Stimulated activated CD8-positive, alpha-beta memory T cell treated with anti-CD3 and anti-CD28 coated beads, Interleukin-15, amount 100 ng/mL, for 48 hours (primary cell): ENCODE results near the gene VPS13D.
"Not testable (repeated sequence)": the region's sequence is repeated elsewhere in the genome, so short reads cannot be mapped to it uniquely, and the experiment has no call there.

ENCODE experiments used
- DNase-seq, 2 donors: peaks; one replicate each; pipeline ENCODE4 v3.0.0-alpha.2; 2020; ENCODE audit warnings: low read depth in 2 of 2

Gene VPS13D

GRCh38 chr1:12469493-12469892 is 239.7 kb downstream of the VPS13D start:
- DNase-seq = no peak

- DNase-seq = no peak
These were observed 240.2 kb downstream of the VPS13D start for GRCh38 chr1:12469990-12470389.

- not testable (repeated sequence) for DNase-seq
These were observed 241.1 kb downstream of the VPS13D start for GRCh38 chr1:12470916-12471315.

- no peak for DNase-seq
These were observed 242.4 kb downstream of the VPS13D start for GRCh38 chr1:12472156-12472797.

- peak; percentile 77 to 78 for DNase-seq
These were observed 243.1 kb downstream of the VPS13D start for GRCh38 chr1:12472798-12473551.

GRCh38 chr1:12473596-12474362 is 243.9 kb downstream of the VPS13D start:
- no peak for DNase-seq

GRCh38 chr1:12475101-12475500 is 245.3 kb downstream of the VPS13D start:
- DNase-seq = no peak

GRCh38 chr1:12475530-12475934 is 245.7 kb downstream of the VPS13D start:
- no peak for DNase-seq

GRCh38 chr1:12475947-12476346 is 246.1 kb downstream of the VPS13D start:
- no peak for DNase-seq

GRCh38 chr1:12477314-12477713 is 247.5 kb downstream of the VPS13D start:
- no peak for DNase-seq

GRCh38 chr1:12477936-12478611 is 248.2 kb downstream of the VPS13D start:
- no peak for DNase-seq

GRCh38 chr1:12478612-12478985 is 248.8 kb downstream of the VPS13D start:
- DNase-seq = no peak

- DNase-seq = no peak
These were observed 249.5 kb downstream of the VPS13D start for GRCh38 chr1:12479311-12479710.

- DNase-seq = no peak
These were observed 250.2 kb downstream of the VPS13D start for GRCh38 chr1:12480041-12480440.

- DNase-seq = no peak
These were observed 251.0 kb downstream of the VPS13D start for GRCh38 chr1:12480748-12481362.

- DNase-seq = no peak
These were observed 252.1 kb downstream of the VPS13D start for GRCh38 chr1:12481928-12482327.

GRCh38 chr1:12482988-12483387 is 253.2 kb downstream of the VPS13D start:
- no peak for DNase-seq

- DNase-seq = no peak
These were observed 255.6 kb downstream of the VPS13D start for GRCh38 chr1:12485231-12486058.

- DNase-seq = no peak
These were observed 256.2 kb downstream of the VPS13D start for GRCh38 chr1:12486059-12486341.

GRCh38 chr1:12486401-12487005 is 256.7 kb downstream of the VPS13D start:
- DNase-seq = no peak

GRCh38 chr1:12487520-12487919 is 257.7 kb downstream of the VPS13D start:
- no peak for DNase-seq
